Raji (cell line): Measurements from ENCODE around the gene WNT7A.

Source experiments
- POLR2A ChIP-seq: IDR thresholded peaks from 2 replicates; pipeline ENCODE4 v1.6.1; 2011; ENCODE audit warnings: low read depth, low read length, control low read depth; ENCODE audit not compliant: insufficient read depth

WNT7A gene

DNA sequence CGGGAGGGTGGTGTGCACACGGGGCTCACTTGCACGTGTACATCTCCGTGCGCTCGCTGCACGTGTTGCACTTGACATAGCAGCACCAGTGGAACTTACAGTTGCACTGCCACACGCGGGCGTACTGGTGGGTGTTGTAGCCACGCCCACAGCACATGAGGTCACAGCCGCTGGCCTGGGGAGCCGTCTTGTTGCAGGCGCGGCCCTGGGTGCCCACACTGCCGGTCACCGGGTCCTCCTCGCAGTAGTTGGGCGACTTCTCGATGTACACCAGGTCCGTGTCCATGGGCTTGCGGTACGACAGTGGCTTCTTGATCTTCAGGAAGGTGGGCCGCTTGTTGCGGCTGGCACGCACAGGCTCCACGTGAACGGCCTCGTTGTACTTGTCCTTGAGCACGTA, 61.0 kb downstream of the WNT7A start:
- TF ChIP-seq POLR2A, result no peak

DNA sequence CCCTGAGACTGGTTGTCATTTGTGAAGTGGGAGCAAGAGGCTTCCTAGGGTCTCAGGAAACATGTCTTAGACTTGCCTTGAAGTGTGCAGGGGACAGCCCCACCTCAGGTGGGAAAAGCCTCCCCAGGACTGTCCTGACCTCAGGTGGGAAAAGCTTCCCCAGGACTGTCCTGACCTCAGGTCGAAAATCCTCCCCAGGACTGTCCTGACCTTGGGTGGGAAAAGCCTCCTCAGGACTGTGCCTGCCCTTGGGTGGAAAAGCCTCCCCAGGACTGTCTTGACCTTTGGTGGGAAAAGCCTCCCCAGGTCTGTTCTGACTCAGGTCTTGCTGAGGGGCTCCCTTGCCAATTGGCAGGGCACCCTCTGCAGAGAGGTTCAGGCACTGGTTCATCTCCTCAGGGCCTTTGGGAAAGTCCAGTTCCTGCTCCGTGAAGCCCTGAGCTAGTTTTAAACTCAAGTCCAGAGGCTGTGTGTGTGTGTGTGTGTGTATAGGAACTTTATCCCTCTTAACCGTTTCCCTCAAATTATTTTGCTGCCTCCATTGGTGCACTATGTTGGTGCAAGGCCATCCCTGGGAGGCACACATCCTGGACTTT, 64.7 kb downstream of the WNT7A start:
- TF ChIP-seq POLR2A, result no peak

DNA sequence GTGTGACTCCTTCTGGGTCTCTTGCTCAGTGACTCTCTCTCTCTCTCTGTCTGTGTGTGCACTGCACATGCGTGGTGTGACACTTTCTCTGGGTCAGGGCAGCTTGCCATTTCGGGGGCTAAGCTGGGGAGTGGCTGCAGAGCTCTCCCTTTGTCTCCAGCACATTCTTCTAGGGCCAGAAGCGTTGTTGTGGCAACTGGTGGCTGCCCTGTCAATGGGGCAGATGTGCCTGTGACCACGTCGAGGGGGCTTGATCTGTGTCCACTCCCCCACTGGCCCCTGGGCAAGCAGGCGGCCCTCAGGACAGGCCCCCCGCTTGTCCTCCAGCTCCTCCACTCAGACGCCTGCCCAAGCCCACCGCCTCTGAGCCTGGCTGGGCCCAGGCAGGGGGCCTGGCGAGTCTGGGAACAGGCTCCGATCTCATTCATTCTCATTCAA, 67.8 kb downstream of the WNT7A start:
- TF ChIP-seq POLR2A, result no peak

DNA sequence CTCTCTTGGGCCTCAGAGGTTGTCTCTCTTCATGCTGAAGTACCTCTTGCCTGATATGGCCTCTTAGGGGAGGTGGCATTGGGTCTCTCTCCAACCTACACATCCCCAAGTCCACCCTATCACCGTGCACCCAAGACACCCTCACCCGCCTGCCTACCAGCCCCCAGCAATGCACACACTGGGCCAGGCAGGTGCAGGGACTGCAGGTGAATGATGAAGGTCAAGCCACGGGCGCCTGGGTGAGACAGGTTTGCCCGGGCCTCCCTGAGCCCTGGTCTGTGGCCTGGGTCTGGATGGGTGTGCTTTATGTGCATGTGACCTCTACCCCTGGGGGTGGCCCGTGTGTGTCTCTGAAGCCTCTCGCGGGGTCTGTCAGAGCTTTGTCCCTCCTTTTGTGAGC, 68.3 kb downstream of the WNT7A start:
- no peak for TF ChIP-seq POLR2A

DNA sequence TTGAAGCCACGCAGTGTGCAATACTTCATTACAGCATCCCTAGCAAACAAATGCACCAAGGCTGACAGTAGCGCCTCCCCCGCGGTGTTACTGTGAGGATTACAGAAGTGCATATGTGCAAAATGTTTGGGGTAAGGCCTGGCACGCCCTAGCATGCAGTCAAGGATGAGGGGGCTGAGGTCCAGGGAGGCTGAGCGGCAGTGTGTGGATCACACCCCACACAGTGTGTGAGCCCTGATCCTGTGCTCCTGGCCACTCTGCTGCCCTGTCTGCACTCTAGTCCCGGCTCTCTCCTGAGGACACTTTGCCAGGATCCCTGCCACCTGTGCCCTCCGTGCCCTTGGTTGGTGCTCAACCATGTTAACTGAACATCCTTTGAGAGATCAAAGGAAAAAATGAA, 71.3 kb downstream of the WNT7A start:
- no peak for TF ChIP-seq POLR2A

DNA sequence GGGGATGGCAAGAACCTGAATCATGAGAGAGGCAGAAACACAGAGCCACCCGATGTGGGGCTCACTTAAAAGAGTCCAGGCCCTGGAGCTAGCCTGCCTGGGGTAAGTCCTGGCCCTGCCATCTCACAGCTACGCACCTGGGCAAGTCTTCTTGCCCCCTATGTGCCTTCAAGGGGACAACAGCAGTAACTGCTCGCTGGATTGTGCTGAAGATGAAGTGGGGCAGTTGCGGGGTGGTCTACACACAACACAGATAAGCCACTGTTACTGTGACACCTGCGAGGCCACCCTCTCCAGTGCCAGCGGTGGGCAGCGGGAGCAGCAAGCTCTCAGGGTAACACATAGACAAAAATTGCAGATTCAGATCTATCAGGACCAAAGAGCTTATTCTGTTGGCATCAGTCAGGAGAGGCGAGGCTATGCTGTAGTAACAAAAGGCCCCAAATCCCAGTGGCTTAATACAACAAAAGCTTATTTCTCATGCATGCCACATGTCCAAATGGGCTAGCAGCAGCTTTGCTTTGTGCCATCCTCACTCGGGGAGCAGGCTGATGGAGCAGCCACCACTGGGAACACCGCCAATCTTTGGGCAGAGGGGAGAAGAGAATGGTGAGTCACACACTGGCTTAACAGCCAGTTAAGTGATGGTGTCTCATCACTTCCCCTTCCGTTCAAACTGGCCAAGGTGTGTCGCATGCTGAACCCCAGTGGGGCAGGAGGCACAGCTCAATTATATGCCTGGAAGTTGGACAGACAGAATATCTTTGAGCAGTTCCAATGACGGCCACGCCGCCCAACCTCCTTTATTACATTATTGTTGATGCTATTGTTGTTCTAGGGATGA, 78.3 kb downstream of the WNT7A start:
- TF ChIP-seq POLR2A, result no peak

DNA sequence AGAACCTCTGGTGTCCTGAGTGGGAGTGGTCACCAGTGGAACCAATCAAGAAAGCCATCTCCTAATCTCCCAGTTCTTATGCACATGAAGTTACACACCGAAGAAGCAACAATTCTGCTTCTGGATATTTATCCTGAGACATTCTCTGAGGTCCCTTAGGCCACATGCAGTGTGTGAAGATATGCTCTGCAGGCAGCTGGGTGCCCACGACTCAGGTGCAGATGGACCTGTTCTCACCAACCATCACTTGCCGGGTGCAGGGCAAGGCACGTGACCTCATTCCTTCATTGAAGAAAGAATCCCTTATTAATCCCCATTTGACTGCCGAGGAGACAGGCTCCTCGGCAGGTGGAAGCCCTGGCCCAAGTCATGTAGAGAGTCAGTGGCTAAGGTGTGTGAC, 79.8 kb downstream of the WNT7A start:
- TF ChIP-seq POLR2A, result no peak

DNA sequence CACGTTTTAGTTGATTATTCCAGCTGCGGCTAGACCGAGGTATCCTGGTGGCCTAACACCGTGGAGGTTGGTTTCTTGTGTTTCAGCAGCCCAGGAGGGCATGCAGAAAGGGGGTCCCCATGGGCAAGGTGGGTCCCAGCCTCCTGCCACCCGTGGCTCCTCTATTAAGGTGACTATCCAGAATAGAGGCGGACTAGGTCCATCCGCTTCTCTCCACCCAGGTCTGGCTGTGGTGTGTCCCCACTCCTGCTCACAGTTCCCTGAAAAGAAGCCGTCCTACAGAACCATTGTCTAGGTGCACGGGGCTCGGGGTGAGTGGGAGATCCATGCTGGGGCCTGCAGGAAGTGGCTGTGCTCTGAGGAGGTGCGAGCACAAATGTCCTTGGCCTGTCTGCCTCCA, 81.5 kb downstream of the WNT7A start:
- no peak for TF ChIP-seq POLR2A

DNA sequence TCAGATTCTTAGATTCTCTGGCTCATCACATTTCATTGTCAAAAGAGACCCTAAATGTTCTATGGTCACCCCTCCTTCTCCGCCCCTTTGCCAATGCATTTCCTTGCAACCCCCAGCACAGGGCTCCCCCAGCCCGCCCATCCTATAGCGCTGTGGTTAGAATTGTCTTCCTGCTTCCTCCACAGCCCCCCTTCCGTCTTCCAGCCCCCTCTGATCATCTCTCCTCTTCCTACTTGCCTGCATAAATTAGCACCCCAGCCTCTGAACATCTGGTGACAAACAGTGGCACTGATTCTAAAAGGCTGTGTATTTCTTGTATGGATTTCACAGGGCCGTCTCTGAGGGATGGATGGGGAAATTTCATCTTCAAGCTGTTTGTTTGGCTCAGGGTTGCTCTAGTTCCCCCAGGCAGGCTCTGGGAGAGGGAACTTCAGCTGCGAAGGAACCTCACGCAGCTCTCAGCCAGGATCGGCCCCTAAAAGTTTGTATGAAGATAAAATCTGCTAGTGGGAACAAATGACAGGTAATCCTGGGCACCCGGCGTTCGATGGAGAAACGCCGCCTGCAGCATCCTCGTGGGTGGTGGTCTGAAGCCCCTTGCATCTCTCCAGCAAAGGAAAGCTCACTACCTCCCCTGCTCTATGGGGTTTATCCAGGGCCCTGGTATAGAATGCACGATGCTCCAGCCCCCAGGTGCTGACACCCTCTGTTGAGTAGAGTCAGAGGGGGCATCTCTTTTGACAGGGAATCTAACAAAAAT, 83.0 kb downstream of the WNT7A start:
- TF ChIP-seq POLR2A, result no peak

DNA sequence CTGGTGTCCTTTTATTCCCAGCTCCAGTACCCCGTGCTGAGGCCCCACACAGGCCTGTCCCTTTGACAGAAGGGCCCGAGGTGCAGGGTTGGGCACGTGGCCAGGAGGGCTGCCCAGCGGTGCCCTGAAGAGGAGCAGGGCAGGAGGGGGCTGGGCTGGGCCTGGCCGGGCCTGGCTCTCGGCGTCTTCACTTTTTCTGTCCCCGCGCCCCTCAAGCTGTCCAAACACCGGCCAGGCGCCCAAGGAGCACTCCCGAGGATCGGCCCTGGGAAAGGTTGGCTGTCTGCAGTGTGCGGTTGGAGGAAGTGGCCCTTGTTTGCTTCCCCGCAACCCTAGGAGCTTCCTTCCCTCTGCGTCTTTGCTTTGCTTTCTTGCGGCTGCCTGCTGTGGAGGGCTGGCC, 84.1 kb downstream of the WNT7A start:
- TF ChIP-seq POLR2A, result no peak

DNA sequence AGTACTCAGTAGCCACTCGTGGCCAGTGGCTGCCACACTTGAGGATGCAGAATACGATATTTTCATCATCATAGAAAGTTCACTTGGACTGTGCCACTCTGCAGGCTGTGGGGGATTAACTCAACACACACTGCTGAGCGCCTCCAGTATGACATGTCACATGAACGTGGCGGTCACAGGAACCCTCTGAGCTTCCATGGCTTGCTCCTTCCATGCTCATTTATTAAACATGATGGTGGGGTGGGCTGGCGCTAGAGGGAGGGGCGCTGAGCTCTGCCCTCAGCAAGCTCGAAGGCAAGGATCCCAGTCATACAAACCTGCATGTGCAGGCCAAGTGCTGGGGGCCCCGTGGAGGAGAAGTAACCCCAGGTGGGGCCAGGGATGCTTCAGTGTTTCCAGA, 85.5 kb downstream of the WNT7A start:
- TF ChIP-seq POLR2A, result no peak

DNA sequence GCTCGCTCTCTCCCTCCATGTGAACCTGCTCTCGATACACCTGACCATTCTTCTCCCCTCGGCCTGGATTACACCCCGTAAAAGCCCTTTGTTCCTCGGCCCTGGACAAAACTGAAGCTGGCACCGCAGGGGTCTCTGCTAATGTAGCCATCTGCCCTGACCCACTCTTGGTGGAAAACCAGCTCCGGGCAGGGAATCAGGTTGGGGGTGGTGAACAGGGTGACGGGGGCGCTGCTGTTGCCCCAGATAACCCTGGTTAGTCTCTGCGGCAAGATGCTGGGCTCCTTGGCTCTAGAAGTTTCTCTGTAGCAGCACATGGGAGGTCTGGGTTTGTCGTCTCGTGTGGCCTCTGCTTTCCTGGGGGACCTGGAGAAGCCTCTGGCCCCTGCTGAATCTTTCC, 86.4 kb downstream of the WNT7A start:
- no peak for TF ChIP-seq POLR2A

DNA sequence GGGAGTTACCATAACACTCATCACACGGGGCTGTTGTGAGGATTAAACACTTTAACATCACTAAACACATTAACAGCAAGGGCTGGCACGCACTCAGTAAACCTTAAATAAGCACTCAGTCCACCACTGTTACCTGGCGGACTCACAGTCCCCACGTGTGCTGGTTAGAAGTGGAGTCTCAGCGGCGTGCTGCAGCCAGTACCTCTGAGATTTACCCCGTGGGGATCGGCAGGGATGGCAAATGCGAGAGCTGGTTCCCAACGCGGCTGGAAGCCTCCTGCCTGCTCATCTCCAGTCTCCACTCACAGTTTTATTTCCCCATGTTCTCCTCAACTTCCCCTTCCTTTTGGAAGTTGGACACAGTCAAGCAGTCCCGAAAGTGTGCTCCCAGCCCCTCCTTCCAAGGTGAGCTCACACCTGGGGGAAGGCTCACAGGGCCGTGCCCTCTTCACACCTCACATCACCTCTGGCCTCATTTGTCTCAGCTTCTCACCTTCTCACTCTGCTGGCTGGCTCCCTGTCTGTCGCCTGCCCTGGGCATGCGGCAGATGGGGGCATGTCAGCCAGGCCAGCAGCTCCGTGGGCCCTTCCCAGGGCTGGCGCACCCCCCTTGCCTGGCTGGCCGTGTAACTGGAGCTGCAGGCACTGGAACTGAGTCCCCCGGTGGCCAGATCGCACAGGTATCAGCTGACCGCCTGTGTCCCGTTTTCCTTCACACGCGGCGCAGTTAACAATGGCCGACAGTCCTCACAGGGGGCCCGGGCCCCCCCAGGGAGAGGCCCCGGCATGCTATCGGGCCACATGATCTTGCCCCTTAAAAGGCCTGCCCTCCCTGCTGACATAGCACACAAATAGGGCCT, 87.1 kb downstream of the WNT7A start:
- no peak for TF ChIP-seq POLR2A

DNA sequence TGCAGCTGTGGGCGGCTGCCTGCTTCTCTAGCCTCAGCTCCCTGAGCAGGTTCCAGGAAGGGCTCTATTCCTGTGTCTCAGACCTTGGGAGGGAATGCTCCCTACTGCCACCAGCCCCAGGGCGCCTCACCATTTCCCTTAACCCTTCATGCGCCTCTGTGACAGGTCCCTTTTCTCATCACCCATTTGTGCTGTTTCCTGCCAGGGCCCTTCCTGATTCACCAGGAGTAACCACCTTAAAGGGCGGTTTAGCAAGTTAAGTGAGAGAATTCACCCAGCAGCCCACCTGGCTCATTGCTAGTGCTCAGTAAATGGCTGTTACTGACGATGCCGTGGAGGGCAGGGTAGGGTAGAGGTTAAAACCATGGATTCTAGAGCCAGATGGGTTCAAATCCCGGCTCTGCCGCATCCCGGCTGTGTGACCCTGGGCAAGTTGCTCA, 87.8 kb downstream of the WNT7A start:
- TF ChIP-seq POLR2A, result no peak
